Measurements from ENCODE around the gene AP3B1. TPM values are rescaled to one million over a fixed set of nuclear protein-coding genes. Genes with fewer than 3 reads are reported as not detected.

The AP3B1 gene
- total and polyA plus RNA-seq, 2 experiments from 2014 or later: 32.1 to 46.3 TPM

DNA sequence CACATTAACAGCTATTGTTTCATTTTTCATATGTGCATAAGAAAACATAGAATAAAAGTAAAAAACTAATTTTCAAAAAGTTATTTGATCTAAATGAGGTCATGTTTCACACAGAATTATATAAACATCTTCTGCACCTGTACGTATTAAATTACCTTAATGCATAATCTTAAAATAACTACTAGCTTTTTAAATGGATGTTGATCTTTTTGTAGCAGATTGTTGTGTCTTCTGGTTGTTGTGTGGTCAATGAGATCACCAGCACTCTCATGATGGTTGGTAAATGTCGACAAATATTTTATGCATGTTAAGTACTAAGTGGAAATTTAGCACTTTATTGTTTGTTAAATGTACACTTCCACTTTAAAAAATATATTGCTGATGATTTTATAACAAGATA, 162.0 kb downstream of the AP3B1 start:
- H3K27ac ChIP-seq (ENCODE audit: low read depth): no peak overlapping the region
- H3F3A ChIP-seq (replicated peaks; ENCODE audit: low read depth): no peaks in the 10 kb centered on the region
- no peak for DNase-seq (ENCODE audit: low spot score)

DNA sequence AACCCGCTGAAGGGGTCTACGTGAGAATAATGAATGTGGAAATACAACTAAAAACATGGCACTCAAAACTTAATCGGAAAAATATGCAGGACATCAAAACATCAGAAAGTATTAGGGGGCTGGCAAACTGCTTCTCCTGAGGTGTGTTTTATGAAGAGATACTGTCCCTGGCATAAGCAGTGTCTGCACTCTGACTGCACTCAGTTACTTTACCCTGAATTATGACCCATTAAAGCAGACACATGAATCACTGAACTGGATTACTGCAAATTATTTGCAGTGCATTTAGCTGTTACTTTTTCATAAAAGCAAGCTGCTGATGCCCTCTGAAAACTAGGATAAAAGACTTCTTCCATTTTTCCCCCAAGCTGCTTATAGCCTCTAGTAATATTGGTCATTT, 164.9 kb downstream of the AP3B1 start:
- H3K4me1 Mint-ChIP-seq: no peaks in the 10 kb centered on the region
- no peak for TF ChIP-seq EZH2 (IDR thresholded peaks at IDR 0.05; ENCODE audit: low read depth, unreplicated experiment)
- TF ChIP-seq POLR2AphosphoS5 (IDR thresholded peaks at IDR 0.05; ENCODE audit: low read depth): no peak
- no peak for TF ChIP-seq JUNB (IDR thresholded peaks at IDR 0.05; ENCODE audit: unreplicated experiment)
- no peak for TF ChIP-seq ZNF462 (CRISPR knock-in tag; IDR thresholded peaks at IDR 0.05)
- TF ChIP-seq CTCF (conservative IDR thresholded peaks at IDR 0.05; ENCODE audit: low read depth in 2 of 2): no peak
- no peak for TF ChIP-seq REST (IDR thresholded peaks at IDR 0.05; ENCODE audit: unreplicated experiment)
- no peak for TF ChIP-seq ZNF114 (CRISPR knock-in tag; IDR thresholded peaks at IDR 0.05)
- no peak for TF ChIP-seq STAT1 (IDR thresholded peaks at IDR 0.05; ENCODE audit: unreplicated experiment)
- no peak for TF ChIP-seq EZH2phosphoT487 (IDR thresholded peaks at IDR 0.05; ENCODE audit: unreplicated experiment)

More for the DNA sequence above, 162.0 kb downstream of the AP3B1 start:
- ATAC-seq: no peak
- Histone ChIP-seq H2AFZ (no peak overlapping the region), H3K4me1 (ENCODE audit: insufficient read depth) (no peaks in the 10 kb centered on the region), H3K9me2 (ENCODE audit: insufficient read depth) (no peaks in the 10 kb centered on the region), H3K4me3 (no peak overlapping the region), H3K36me3 (ENCODE audit: insufficient read depth) (no peaks in the 10 kb centered on the region), H3K4me2 (no peak overlapping the region), H4K20me1 (replicated peaks; ENCODE audit: insufficient read depth) (no peaks in the 10 kb centered on the region; the same call in 1 of the 2 replicates), H3K27me3 (ENCODE audit: insufficient read depth) (no peaks in the 10 kb centered on the region), H3K79me2 (replicated peaks; ENCODE audit: insufficient read depth) (no peaks in the 10 kb centered on the region)
- Mint-ChIP-seq H3K4me3 (no peak overlapping the region), H3K27me3 (ENCODE audit: insufficient read depth, low read depth, poor library complexity) (no peaks in the 10 kb centered on the region), H3K4me1 (no peaks in the 10 kb centered on the region), H3K9me3 (no peaks in the 10 kb centered on the region), H3K36me3 (ENCODE audit: low read depth) (no peaks in the 10 kb centered on the region; the same call in 2 of the 3 replicates), H3K27ac (no peak overlapping the region)
- TF ChIP-seq ZNF114 (CRISPR knock-in tag; IDR thresholded peaks at IDR 0.05): no peak
- no peak for TF ChIP-seq POLR2AphosphoS5 (IDR thresholded peaks at IDR 0.05; ENCODE audit: low read depth)
- no peak for TF ChIP-seq NANOG (IDR thresholded peaks at IDR 0.05; ENCODE audit: borderline replicate concordance)

More for the DNA sequence above, 164.9 kb downstream of the AP3B1 start:
- Histone ChIP-seq H3K4me2 (no peak overlapping the region), H3F3A (replicated peaks; ENCODE audit: low read depth) (no peaks in the 10 kb centered on the region), H3K27ac (ENCODE audit: low read depth) (no peak overlapping the region), H2AFZ (no peak overlapping the region), H4K20me1 (replicated peaks; ENCODE audit: insufficient read depth) (no peaks in the 10 kb centered on the region), H3K27me3 (ENCODE audit: insufficient read depth) (no peaks in the 10 kb centered on the region), H3K79me2 (replicated peaks; ENCODE audit: insufficient read depth) (no peaks in the 10 kb centered on the region; the same call in 1 of the 2 replicates), H3K4me3 (no peak overlapping the region), H3K4me1 (ENCODE audit: insufficient read depth) (no peaks in the 10 kb centered on the region), H3K9me2 (ENCODE audit: insufficient read depth) (no peaks in the 10 kb centered on the region), H3K36me3 (ENCODE audit: insufficient read depth) (no peaks in the 10 kb centered on the region)
- H3K4me3 Mint-ChIP-seq: no peak overlapping the region
- no peak for DNase-seq (ENCODE audit: low spot score)
- no peak for ATAC-seq
- H3K27me3 Mint-ChIP-seq (ENCODE audit: insufficient read depth, low read depth, poor library complexity): no peaks in the 10 kb centered on the region
- H3K9me3 Mint-ChIP-seq: no peaks in the 10 kb centered on the region
- H3K27ac Mint-ChIP-seq: no peak overlapping the region
- peaks cover 3% of the 10 kb centered on the region; the same call in 2 of the 3 replicates for H3K36me3 Mint-ChIP-seq (ENCODE audit: low read depth)

Data from GM23338 (cell line).